ENCODE measurements around the gene PYDC2. TPM values are rescaled to one million over a fixed set of nuclear protein-coding genes. Genes with fewer than 3 reads are reported as not detected.

The PYDC2 gene
- polyA plus RNA-seq, 2 of the 4 experiments (the other 2 are of a cell fraction) = not detected

GRCh38 chr3:191449256-191449655 is 11.7 kb upstream of the PYDC2 start:
- FAIRE-seq = no peak
- no peak for TF ChIP-seq ZNF302 (CRISPR knock-in tag; IDR thresholded peaks at IDR 0.05)
- TF ChIP-seq, protein P1, sequence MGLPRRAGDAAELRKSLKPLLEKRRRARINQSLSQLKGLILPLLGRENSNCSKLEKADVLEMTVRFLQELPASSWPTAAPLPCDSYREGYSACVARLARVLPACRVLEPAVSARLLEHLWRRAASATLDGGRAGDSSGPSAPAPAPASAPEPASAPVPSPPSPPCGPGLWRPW (IDR thresholded peaks at IDR 0.05) = no peak
- TF ChIP-seq SREBF2 (IDR thresholded peaks at IDR 0.05) = no peak
- no peak for TF ChIP-seq MYC (IDR thresholded peaks at IDR 0.05; ENCODE audit: borderline replicate concordance, low read length)
- TF ChIP-seq CBX8 (IDR thresholded peaks at IDR 0.05) = no peak
- no peak for TF ChIP-seq RFX5 (IDR thresholded peaks at IDR 0.05)
- TF ChIP-seq, protein P2, sequence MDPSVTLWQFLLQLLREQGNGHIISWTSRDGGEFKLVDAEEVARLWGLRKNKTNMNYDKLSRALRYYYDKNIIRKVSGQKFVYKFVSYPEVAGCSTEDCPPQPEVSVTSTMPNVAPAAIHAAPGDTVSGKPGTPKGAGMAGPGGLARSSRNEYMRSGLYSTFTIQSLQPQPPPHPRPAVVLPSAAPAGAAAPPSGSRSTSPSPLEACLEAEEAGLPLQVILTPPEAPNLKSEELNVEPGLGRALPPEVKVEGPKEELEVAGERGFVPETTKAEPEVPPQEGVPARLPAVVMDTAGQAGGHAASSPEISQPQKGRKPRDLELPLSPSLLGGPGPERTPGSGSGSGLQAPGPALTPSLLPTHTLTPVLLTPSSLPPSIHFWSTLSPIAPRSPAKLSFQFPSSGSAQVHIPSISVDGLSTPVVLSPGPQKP (IDR thresholded peaks at IDR 0.05; ENCODE audit: low read depth, low read length) = no peak
- no peak for TF ChIP-seq HDAC2 (IDR thresholded peaks at IDR 0.05)
- no peak for TF ChIP-seq NR3C1 (IDR thresholded peaks at IDR 0.05)
- no peak for TF ChIP-seq KDM5A (IDR thresholded peaks at IDR 0.05)
- TF ChIP-seq CHD2 (IDR thresholded peaks at IDR 0.05; ENCODE audit: low read length, partially characterized antibody) = no peak
- TF ChIP-seq RARB (CRISPR knock-in tag; IDR thresholded peaks at IDR 0.05) = no peak
- Histone ChIP-seq H3K4me1 (no peaks in the 10 kb centered on the region), H3K4me2 (no peak overlapping the region), H3K9me3 (no peaks in the 10 kb centered on the region), H3K27ac (no peak overlapping the region), H3K4me3 (no peak overlapping the region)
- ChIA-PET CTCF (no interaction called here), POLR2A (no interaction called here)
- WGBS (ENCODE audit: missing lambda C conversion rate) = 0% methylated on average over 1 of the region's 1 CpG
- no peak for ATAC-seq
- no peak for DNase-seq (ENCODE audit: low read depth in 1 of 2, low spot score in 1 of 2)

DNA sequence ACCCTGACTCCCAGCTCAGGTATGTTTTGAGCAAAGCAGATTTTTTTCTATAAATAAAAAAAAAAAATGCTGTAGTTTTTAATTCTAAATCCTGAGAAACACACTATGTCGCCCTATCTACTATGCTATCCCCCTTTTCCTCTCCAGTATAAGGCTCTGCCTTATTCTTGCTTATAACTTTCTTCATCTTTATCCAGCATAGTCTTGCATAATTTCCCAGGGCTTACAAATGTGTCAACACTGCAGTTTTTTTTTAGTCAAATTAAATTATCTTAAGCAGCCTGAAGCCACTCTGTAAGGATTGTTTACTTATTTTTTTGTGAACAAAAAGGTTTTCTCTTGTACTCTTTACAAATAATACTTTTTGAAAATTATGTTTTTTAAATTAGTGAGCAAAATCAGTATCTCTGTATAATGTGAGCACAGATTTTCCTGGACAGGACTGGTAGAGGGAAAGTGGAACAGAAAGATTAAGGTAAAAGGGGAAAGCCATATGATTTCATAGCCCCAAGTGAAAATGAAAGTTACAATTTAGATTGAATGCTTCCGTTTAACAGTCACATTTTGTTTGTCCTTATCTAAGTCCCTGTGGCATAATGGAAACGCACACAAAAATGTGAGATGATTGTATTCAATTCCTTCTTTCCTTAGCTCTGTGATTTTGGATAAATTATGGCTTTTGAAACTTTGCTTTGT is 5.6 kb upstream of the PYDC2 start:
- CTCF ChIA-PET = no interaction called here
- H3K4me3 ChIP-seq = no peak overlapping the region
- TF ChIP-seq FOXS1 (CRISPR knock-in tag; IDR thresholded peaks at IDR 0.05) (no peak), JUNB (IDR thresholded peaks at IDR 0.05) (no peak), MYC (IDR thresholded peaks at IDR 0.05; ENCODE audit: borderline replicate concordance, low read length) (no peak), SREBF2 (IDR thresholded peaks at IDR 0.05) (no peak), TFCP2L1 (CRISPR knock-in tag; IDR thresholded peaks at IDR 0.05) (no peak), GATA3 (IDR thresholded peaks at IDR 0.05; ENCODE audit: borderline replicate concordance) (no peak), MAFK (IDR thresholded peaks at IDR 0.05; ENCODE audit: partially characterized antibody) (peak; percentile 33)
- TF ChIP-seq, protein P2 (IDR thresholded peaks at IDR 0.05; ENCODE audit: low read depth, low read length) = no peak
- no peaks in the 10 kb centered on the region for H3K9me3 ChIP-seq
- DNase-seq (ENCODE audit: low read depth in 1 of 2, low spot score in 1 of 2) (no peak), FAIRE-seq (no peak), ATAC-seq (no peak)
- WGBS (ENCODE audit: missing lambda C conversion rate) = 0% methylated on average over 3 of the region's 3 CpGs
- POLR2A ChIA-PET = no interaction called here
- H3K27ac ChIP-seq = no peak overlapping the region
- no peak overlapping the region for H3K4me2 ChIP-seq
- no peaks in the 10 kb centered on the region for H3K4me1 ChIP-seq

GRCh38 chr3:191460360-191460759 is 603 bp upstream of the PYDC2 start:
- FAIRE-seq = no peak
- WGBS (ENCODE audit: missing lambda C conversion rate) = 50% methylated on average over 2 of the region's 2 CpGs
- no peak for DNase-seq (ENCODE audit: low read depth in 1 of 2, low spot score in 1 of 2)
- no peak for TF ChIP-seq JUN (IDR thresholded peaks at IDR 0.05)
- TF ChIP-seq MAZ (IDR thresholded peaks at IDR 0.05; ENCODE audit: borderline replicate concordance, low read depth, low read length) = no peak
- TF ChIP-seq CBX2 (IDR thresholded peaks at IDR 0.05; ENCODE audit: borderline replicate concordance, low read depth) = no peak
- no peak for TF ChIP-seq HEYL (CRISPR knock-in tag; IDR thresholded peaks at IDR 0.05)
- no peak for TF ChIP-seq MAX (IDR thresholded peaks at IDR 0.05)
- no peak for TF ChIP-seq ATOH8 (CRISPR knock-in tag; IDR thresholded peaks at IDR 0.05; ENCODE audit: low read depth)
- no peak for TF ChIP-seq ZFP36 (IDR thresholded peaks at IDR 0.05; ENCODE audit: borderline replicate concordance, partially characterized antibody)
- no peak for TF ChIP-seq CHD4 (IDR thresholded peaks at IDR 0.05; ENCODE audit: borderline replicate concordance)
- no peak for TF ChIP-seq TP53 (CRISPR knock-in tag; IDR thresholded peaks at IDR 0.05)
- TF ChIP-seq HDAC2 (IDR thresholded peaks at IDR 0.05) = no peak
- TF ChIP-seq FOSL2 (IDR thresholded peaks at IDR 0.05) = no peak
- TF ChIP-seq FOSL2 (CRISPR knock-in tag; IDR thresholded peaks at IDR 0.05) = no peak
- TF ChIP-seq CBX8 (IDR thresholded peaks at IDR 0.05) = no peak
- no peak for TF ChIP-seq ZNF302 (CRISPR knock-in tag; IDR thresholded peaks at IDR 0.05)
- TF ChIP-seq USF2 (IDR thresholded peaks at IDR 0.05) = no peak
- no peak for TF ChIP-seq MAFK (IDR thresholded peaks at IDR 0.05; ENCODE audit: partially characterized antibody)
- TF ChIP-seq NPAS2 (CRISPR knock-in tag; IDR thresholded peaks at IDR 0.05; ENCODE audit: borderline replicate concordance) = no peak
- TF ChIP-seq HOXB13 (CRISPR knock-in tag; IDR thresholded peaks at IDR 0.05; ENCODE audit: low read depth) = no peak

More at GRCh38 chr3:191460360-191460759, 603 bp upstream of the PYDC2 start:
- no peak for ATAC-seq
- Histone ChIP-seq H3K9me3 (no peaks in the 10 kb centered on the region), H3K4me1 (no peaks in the 10 kb centered on the region), H3K4me3 (no peak overlapping the region), H3K4me2 (no peak overlapping the region), H3K27ac (no peak overlapping the region)
- ChIA-PET POLR2A (no interaction called here), CTCF (interaction anchor here (1.4 kb wide), 1 partner anchor 14 kb away, joined by 3 read pairs; no protein-coding TSS in a partner anchor)
